Measurements from ENCODE around the gene ADAM15. TPM values are rescaled to one million over a fixed set of nuclear protein-coding genes. Genes with fewer than 3 reads are reported as not detected.

ADAM15 gene
- polyA plus RNA-seq, 2 of the 4 experiments (the other 2 are of a cell fraction), result 25.6 to 33.0 TPM

- no peak for FAIRE-seq
- WGBS (ENCODE audit: missing lambda C conversion rate), result 59% methylated on average over 7 of the region's 7 CpGs
Measured at GRCh38 chr1:155072531-155073289, 21.6 kb downstream of the ADAM15 start.

GRCh38 chr1:155073377-155074242 lies 22.5 kb downstream of the ADAM15 start:
- WGBS (ENCODE audit: missing lambda C conversion rate), result 96% methylated on average over 3 of the region's 3 CpGs
- FAIRE-seq, result no peak
- ChIA-PET POLR2A (no interaction called here), CTCF (interaction anchor here (17.9 to 27.3 kb wide), 2 partner anchors 11 to 15 kb away, joined by 319 to 350 read pairs; partner anchors contain the start of genes ADAM15 and EFNA4)
- TF ChIP-seq PHF8 (IDR thresholded peaks at IDR 0.05; ENCODE audit: borderline replicate concordance, low read depth) (no peak), EP300 (IDR thresholded peaks at IDR 0.05) (no peak), RCOR1 (IDR thresholded peaks at IDR 0.05; ENCODE audit: low read depth, low read length) (no peak), ZNF302 (CRISPR knock-in tag; IDR thresholded peaks at IDR 0.05) (no peak), ZSCAN20 (CRISPR knock-in tag; IDR thresholded peaks at IDR 0.05) (no peak), FOSB (CRISPR knock-in tag; IDR thresholded peaks at IDR 0.05) (no peak), KDM5A (IDR thresholded peaks at IDR 0.05) (no peak), TP53 (CRISPR knock-in tag; IDR thresholded peaks at IDR 0.05) (no peak), HOXB5 (CRISPR knock-in tag; IDR thresholded peaks at IDR 0.05) (no peak), HOXA7 (CRISPR knock-in tag; IDR thresholded peaks at IDR 0.05) (no peak)
- Histone ChIP-seq H3K4me3 (no peak overlapping the region), H3K9me3 (no peaks in the 10 kb centered on the region), H3K4me2 (no peak overlapping the region), H3K27ac (no peak overlapping the region), H3K4me1 (0 out of 3 replicates have a peak, but pooled peaks cover 15% of the 10 kb centered on the region)
- ATAC-seq, result no peak
- DNase-seq (ENCODE audit: low read depth in 1 of 2, low spot score in 1 of 2), result no peak

More at GRCh38 chr1:155072531-155073289, 21.6 kb downstream of the ADAM15 start:
- DNase-seq (ENCODE audit: low read depth in 1 of 2, low spot score in 1 of 2), result no peak
- POLR2A ChIA-PET, result no interaction called here
- H3K4me3 ChIP-seq, result no peak overlapping the region
- ATAC-seq, result no peak
- H3K27ac ChIP-seq, result no peak overlapping the region
- TF ChIP-seq HOXB5 (CRISPR knock-in tag; IDR thresholded peaks at IDR 0.05) (no peak), HMGXB4 (CRISPR knock-in tag; IDR thresholded peaks at IDR 0.05; ENCODE audit: borderline replicate concordance) (no peak), ESRRA (IDR thresholded peaks at IDR 0.05; ENCODE audit: borderline replicate concordance, low read length) (no peak), HES2 (IDR thresholded peaks at IDR 0.05) (no peak), NPAS2 (CRISPR knock-in tag; IDR thresholded peaks at IDR 0.05; ENCODE audit: borderline replicate concordance) (no peak), ZNF302 (CRISPR knock-in tag; IDR thresholded peaks at IDR 0.05) (no peak), ZFP36 (IDR thresholded peaks at IDR 0.05; ENCODE audit: borderline replicate concordance, partially characterized antibody) (no peak), CEBPB (IDR thresholded peaks at IDR 0.05) (no peak), EHMT2 (IDR thresholded peaks at IDR 0.05; ENCODE audit: low read depth) (no peak), CHD4 (IDR thresholded peaks at IDR 0.05; ENCODE audit: borderline replicate concordance) (no peak), KDM5A (IDR thresholded peaks at IDR 0.05) (no peak), HEYL (CRISPR knock-in tag; IDR thresholded peaks at IDR 0.05) (no peak), EP300 (IDR thresholded peaks at IDR 0.05) (no peak), HDAC2 (IDR thresholded peaks at IDR 0.05) (no peak), RARB (CRISPR knock-in tag; IDR thresholded peaks at IDR 0.05) (no peak), HOXB13 (CRISPR knock-in tag; IDR thresholded peaks at IDR 0.05; ENCODE audit: low read depth) (no peak), ATOH8 (CRISPR knock-in tag; IDR thresholded peaks at IDR 0.05; ENCODE audit: low read depth) (no peak)
- H3K9me3 ChIP-seq, result no peaks in the 10 kb centered on the region
- 0 out of 3 replicates have a peak, but pooled peaks cover 12% of the 10 kb centered on the region for H3K4me1 ChIP-seq
- no peak overlapping the region for H3K4me2 ChIP-seq
- CTCF ChIA-PET, result interaction anchor here (0.6 to 27.3 kb wide), 4 partner anchors 12 to 25 kb away, joined by 4 to 350 read pairs (median 162); partner anchors contain the start of genes ADAM15 and EFNA4

Measured in A549 (cell line).